Sigmoid colon (tissue), 4 donors: ENCODE results near the gene ANGPTL4.

Experiments
- CTCF ChIP-seq, 4 experiments: fragments of 450-650 bp in 3 of 4; fragments of 200-600 bp in 1 of 4; IDR thresholded peaks; one replicate each; pipeline ENCODE4 v1.5.1; 2016 to 2019; ENCODE audit warnings: antibody characterized with exemption in 4 of 4, mild to moderate bottlenecking in 3 of 4, moderate library complexity in 2 of 4
- EP300 ChIP-seq, 4 donors: sonication (generic); formaldehyde crosslinking; IDR thresholded peaks; one replicate each; pipeline ENCODE4 v1.6.1; 2017; ENCODE audit warnings: antibody characterized with exemption in 4 of 4

- TF ChIP-seq CTCF (IDR thresholded peaks at IDR 0.05) (no peak), EP300 (IDR thresholded peaks at IDR 0.05) (no peak)
Observed at GRCh38 chr19:8390617-8390981, 26.6 kb downstream of the ANGPTL4 start.
